ENCODE data around the gene HNRNPUL1. TPM values are rescaled to one million over a fixed set of nuclear protein-coding genes. Genes with fewer than 3 reads are reported as not detected.

HNRNPUL1 gene
- total RNA-seq, 2 experiments from 2014 or later = 298 to 301 TPM

- H3K4me3 Mint-ChIP-seq = peak overlapping the region; percentile 38
- peak; percentile 46 for DNase-seq
- no peaks in the 10 kb centered on the region for H3K9me3 Mint-ChIP-seq
Observed at GRCh38 chr19:41307090-41307875, 43.1 kb downstream of the HNRNPUL1 start.

DNA sequence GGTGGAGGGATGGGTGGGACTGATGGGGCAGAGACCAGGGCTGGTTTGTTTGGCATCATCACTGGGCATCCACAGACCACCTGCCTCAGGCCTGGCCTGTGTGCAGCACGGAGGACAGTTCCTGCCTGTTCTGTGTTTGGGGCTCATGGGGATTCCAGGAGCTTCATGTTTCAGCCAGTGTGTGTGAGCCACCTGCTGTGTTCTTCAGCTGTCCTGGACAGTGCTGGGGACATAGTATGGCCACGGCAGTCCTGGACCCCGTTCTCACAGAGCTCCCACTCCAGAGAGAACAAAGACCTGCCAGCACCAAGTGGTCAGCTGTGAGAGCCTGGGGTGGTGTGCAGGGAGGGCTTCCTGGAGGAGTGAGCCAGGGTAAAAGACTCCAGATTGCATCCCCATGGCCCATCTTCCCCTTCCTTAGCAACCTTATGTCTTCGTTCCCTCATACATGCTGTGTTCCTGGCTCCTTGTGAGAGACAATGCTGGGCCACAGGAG lies 43.8 kb downstream of the HNRNPUL1 start:
- no peaks in the 10 kb centered on the region for H3K9me3 Mint-ChIP-seq
- H3K4me3 Mint-ChIP-seq = peak overlapping the region; percentile 95
- no peak for DNase-seq
- CTCF ChIA-PET = interaction anchor here (0.7 to 2.7 kb wide), 15 partner anchors 9 to 557 kb away, joined by 3 to 32 read pairs (median 4); partner anchors contain the start of genes ACTMAP, HNRNPUL1 and SNRPA
- H3K27ac Mint-ChIP-seq = peak overlapping the region; percentile 96
- intact Hi-C loops (cut with micrococcal nuclease) = loop anchor here (1.0 to 5.0 kb wide), 6 partner anchors 45 to 333 kb away; partner anchors contain the start of gene DMAC2
- H3K27me3 Mint-ChIP-seq (ENCODE audit: low read depth) = no peaks in the 10 kb centered on the region
- peaks cover 85% of the 10 kb centered on the region for H3K4me1 Mint-ChIP-seq (ENCODE audit: low read depth)
- peaks cover 44% of the 10 kb centered on the region for H3K36me3 Mint-ChIP-seq (ENCODE audit: low read depth)

More at GRCh38 chr19:41307090-41307875, 43.1 kb downstream of the HNRNPUL1 start:
- H3K27ac Mint-ChIP-seq = peak overlapping the region; percentile 96
- intact Hi-C loops (cut with micrococcal nuclease) = loop anchor here (5.0 kb wide), 1 partner anchor 290 kb away; no protein-coding TSS in a partner anchor
- peaks cover 89% of the 10 kb centered on the region for H3K4me1 Mint-ChIP-seq (ENCODE audit: low read depth)
- no peaks in the 10 kb centered on the region for H3K27me3 Mint-ChIP-seq (ENCODE audit: low read depth)
- peaks cover 49% of the 10 kb centered on the region for H3K36me3 Mint-ChIP-seq (ENCODE audit: low read depth)
- CTCF ChIA-PET = interaction anchor here (0.7 to 2.7 kb wide), 8 partner anchors 9 to 181 kb away, joined by 3 to 32 read pairs (median 6); partner anchors contain the start of gene HNRNPUL1

- H3K27me3 Mint-ChIP-seq (ENCODE audit: low read depth) = no peaks in the 10 kb centered on the region
- intact Hi-C loops (cut with micrococcal nuclease) = loop anchor here (1.0 to 5.0 kb wide), 7 partner anchors 45 to 334 kb away; partner anchors contain the start of gene DMAC2
- peak overlapping the region; percentile 96 for H3K27ac Mint-ChIP-seq
- H3K4me3 Mint-ChIP-seq = peak overlapping the region; percentile 95
- peaks cover 44% of the 10 kb centered on the region for H3K36me3 Mint-ChIP-seq (ENCODE audit: low read depth)
- no peaks in the 10 kb centered on the region for H3K9me3 Mint-ChIP-seq
- DNase-seq = peak; percentile 98
- H3K4me1 Mint-ChIP-seq (ENCODE audit: low read depth) = peaks cover 85% of the 10 kb centered on the region
- CTCF ChIA-PET = interaction anchor here (0.6 to 2.7 kb wide), 22 partner anchors 8 to 558 kb away, joined by 3 to 32 read pairs (median 4); partner anchors contain the start of genes ACTMAP, HNRNPUL1 and SNRPA
Observed at GRCh38 chr19:41308450-41309179, 44.4 kb downstream of the HNRNPUL1 start.

GRCh38 chr19:41309180-41310032 lies 45.2 kb downstream of the HNRNPUL1 start:
- Mint-ChIP-seq H3K27ac (peak overlapping the region; percentile 96), H3K27me3 (ENCODE audit: low read depth) (no peaks in the 10 kb centered on the region), H3K4me3 (peak overlapping the region; percentile 95), H3K9me3 (no peaks in the 10 kb centered on the region), H3K36me3 (ENCODE audit: low read depth) (peaks cover 38% of the 10 kb centered on the region), H3K4me1 (ENCODE audit: low read depth) (peaks cover 78% of the 10 kb centered on the region)
- intact Hi-C loops (cut with micrococcal nuclease) = loop anchor here (1.0 to 5.0 kb wide), 5 partner anchors 19 to 335 kb away; partner anchors contain the start of gene DMAC2
- CTCF ChIA-PET = interaction anchor here (0.6 to 2.7 kb wide), 23 partner anchors 8 to 559 kb away, joined by 3 to 32 read pairs (median 4); partner anchors contain the start of genes ACTMAP, HNRNPUL1 and SNRPA
- DNase-seq = no peak

GRCh38 chr19:41310033-41310831 lies 46.1 kb downstream of the HNRNPUL1 start, which contains the start of gene CCDC97:
Gene CCDC97, plus strand, starts transcription at chr19:41310172. Its CDS starts 139 bp downstream, at chr19:41310311.
- H3K36me3 Mint-ChIP-seq (ENCODE audit: low read depth) = peaks cover 31% of the 10 kb centered on the region
- CTCF ChIA-PET = interaction anchor here (0.6 to 1.7 kb wide), 4 partner anchors 42 to 108 kb away, joined by 3 to 4 read pairs (median 3); no protein-coding TSS in a partner anchor
- no peaks in the 10 kb centered on the region for H3K27me3 Mint-ChIP-seq (ENCODE audit: low read depth)
- peak within 1 kb of the TSS; percentile 95 for H3K4me3 Mint-ChIP-seq
- intact Hi-C loops (cut with micrococcal nuclease) = loop anchor here (1.0 kb wide), 1 partner anchor 18 kb away; no protein-coding TSS in a partner anchor
- H3K4me1 Mint-ChIP-seq (ENCODE audit: low read depth) = peaks cover 70% of the 10 kb centered on the region
- H3K9me3 Mint-ChIP-seq = no peaks in the 10 kb centered on the region
- peak; percentile 90 for DNase-seq
- peak within 1 kb of the TSS; percentile 96 for H3K27ac Mint-ChIP-seq

DNA sequence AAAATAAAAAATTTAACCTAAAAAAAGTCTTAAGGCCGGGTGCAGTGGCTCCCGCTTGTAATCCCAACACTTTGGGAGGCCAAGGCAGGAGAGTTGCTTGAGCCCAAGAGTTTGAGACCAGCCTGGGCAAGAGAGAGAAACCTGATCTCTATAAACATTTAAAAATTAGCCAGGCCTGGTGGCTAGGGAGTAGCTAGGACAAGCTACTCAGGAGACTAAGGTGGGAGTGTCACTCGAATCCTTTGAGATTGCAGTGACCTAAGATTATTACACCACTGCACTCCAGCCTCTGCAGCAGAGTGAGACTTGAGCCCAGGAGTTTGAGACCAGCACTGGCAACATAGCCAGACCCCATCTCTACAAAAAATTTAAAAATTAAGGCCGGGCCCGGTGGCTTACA lies 46.9 kb downstream of the HNRNPUL1 start:
- no peak overlapping the region for H3K27ac Mint-ChIP-seq
- no peak for DNase-seq
- H3K9me3 Mint-ChIP-seq = no peaks in the 10 kb centered on the region
- peaks cover 64% of the 10 kb centered on the region for H3K4me1 Mint-ChIP-seq (ENCODE audit: low read depth)
- H3K4me3 Mint-ChIP-seq = peak overlapping the region; percentile 95
- CTCF ChIA-PET = interaction anchor here (0.7 to 1.7 kb wide), 3 partner anchors 10 to 253 kb away, joined by 3 read pairs; no protein-coding TSS in a partner anchor
- H3K27me3 Mint-ChIP-seq (ENCODE audit: low read depth) = no peaks in the 10 kb centered on the region
- intact Hi-C loops (cut with micrococcal nuclease) = no loop called here
- H3K36me3 Mint-ChIP-seq (ENCODE audit: low read depth) = peaks cover 29% of the 10 kb centered on the region

GRCh38 chr19:41311613-41312012 lies 47.4 kb downstream of the HNRNPUL1 start:
- Mint-ChIP-seq H3K4me1 (ENCODE audit: low read depth) (peaks cover 61% of the 10 kb centered on the region), H3K36me3 (ENCODE audit: low read depth) (peaks cover 34% of the 10 kb centered on the region), H3K4me3 (peak overlapping the region; percentile 95), H3K27ac (no peak overlapping the region), H3K9me3 (no peaks in the 10 kb centered on the region), H3K27me3 (ENCODE audit: low read depth) (no peaks in the 10 kb centered on the region)
- CTCF ChIA-PET = interaction anchor here (0.7 to 1.7 kb wide), 3 partner anchors 10 to 252 kb away, joined by 3 read pairs; no protein-coding TSS in a partner anchor
- DNase-seq = no peak
- intact Hi-C loops (cut with micrococcal nuclease) = no loop called here

DNA sequence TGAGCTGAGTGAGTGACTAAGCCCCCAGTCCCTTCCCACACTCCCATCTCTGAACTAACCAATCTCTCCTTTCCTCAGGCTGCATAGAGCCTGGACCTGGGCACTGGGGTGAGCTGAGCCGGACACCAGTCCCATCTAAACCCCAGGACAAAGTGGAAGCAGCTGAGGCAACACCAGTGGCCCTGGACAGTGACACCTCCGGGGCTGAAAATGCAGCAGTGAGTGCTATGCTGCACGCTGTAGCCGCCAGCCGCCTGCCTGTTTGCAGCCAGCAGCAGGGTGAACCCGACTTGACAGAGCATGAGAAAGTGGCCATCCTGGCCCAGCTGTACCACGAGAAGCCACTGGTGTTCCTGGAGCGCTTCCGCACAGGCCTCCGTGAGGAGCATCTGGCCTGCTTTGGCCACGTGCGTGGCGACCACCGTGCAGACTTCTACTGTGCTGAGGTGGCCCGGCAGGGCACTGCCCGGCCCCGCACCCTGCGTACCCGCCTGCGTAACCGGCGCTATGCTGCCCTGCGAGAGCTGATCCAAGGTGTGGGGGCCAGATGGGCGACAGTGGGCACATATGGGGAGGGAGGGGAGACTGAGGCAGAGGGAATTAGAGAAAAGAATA lies 52.2 kb downstream of the HNRNPUL1 start:
- intact Hi-C loops (cut with micrococcal nuclease) = no loop called here

DNA sequence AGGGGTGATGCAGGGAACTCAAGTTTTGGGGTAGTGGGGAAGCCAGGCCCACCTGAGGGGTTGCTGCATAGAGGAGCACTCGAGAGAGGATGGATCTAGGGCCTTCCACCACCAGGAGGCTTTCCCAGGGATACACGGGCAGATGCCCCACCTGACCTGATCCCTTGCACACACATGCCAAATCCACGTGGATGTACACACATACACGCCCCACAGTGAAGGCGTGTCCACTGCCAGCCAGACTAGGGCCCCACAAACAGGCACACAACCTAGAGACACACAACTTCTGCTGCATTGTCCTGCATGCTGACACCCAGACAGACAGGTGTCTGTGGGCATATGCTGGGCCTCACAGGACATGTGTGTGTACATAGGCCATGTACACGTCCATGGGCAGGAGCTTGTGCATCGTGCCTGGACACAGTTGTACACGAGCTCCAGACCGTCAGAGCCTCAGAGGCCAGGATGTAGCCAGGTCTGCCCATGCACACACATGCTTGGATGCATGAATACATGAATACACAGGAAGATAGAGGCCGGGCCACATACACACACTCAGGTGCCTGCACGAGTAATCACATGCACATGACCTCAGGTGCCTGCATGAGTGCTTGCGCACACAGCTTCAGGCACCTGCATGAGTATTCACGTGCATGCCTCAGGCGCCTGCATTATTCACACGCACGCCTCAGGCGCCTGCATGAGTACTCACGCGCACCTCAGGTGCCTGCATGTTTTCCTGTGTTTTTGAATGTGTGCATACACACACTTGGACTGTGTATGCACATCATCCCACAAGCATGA lies 54.7 kb downstream of the HNRNPUL1 start:
- no peaks in the 10 kb centered on the region for H3K27me3 Mint-ChIP-seq (ENCODE audit: low read depth)
- H3K27ac Mint-ChIP-seq = no peak overlapping the region
- peaks cover 12% of the 10 kb centered on the region for H3K4me1 Mint-ChIP-seq (ENCODE audit: low read depth)
- H3K36me3 Mint-ChIP-seq (ENCODE audit: low read depth) = peaks cover 37% of the 10 kb centered on the region
- H3K4me3 Mint-ChIP-seq = no peak overlapping the region
- intact Hi-C loops (cut with micrococcal nuclease) = no loop called here
- CTCF ChIA-PET = no interaction called here
- no peak for DNase-seq
- no peaks in the 10 kb centered on the region for H3K9me3 Mint-ChIP-seq

More for the DNA sequence above, 52.2 kb downstream of the HNRNPUL1 start:
- H3K4me1 Mint-ChIP-seq (ENCODE audit: low read depth) = peaks cover 25% of the 10 kb centered on the region
- H3K4me3 Mint-ChIP-seq = no peak overlapping the region
- H3K27me3 Mint-ChIP-seq (ENCODE audit: low read depth) = no peaks in the 10 kb centered on the region
- peaks cover 39% of the 10 kb centered on the region for H3K36me3 Mint-ChIP-seq (ENCODE audit: low read depth)
- CTCF ChIA-PET = interaction anchor here (0.5 kb wide), 1 partner anchor 36 kb away, joined by 3 read pairs; no protein-coding TSS in a partner anchor
- H3K27ac Mint-ChIP-seq = peak overlapping the region; percentile 0
- no peaks in the 10 kb centered on the region for H3K9me3 Mint-ChIP-seq
- no peak for DNase-seq
